GM20000 (cell line): Measurements from ENCODE around the gene ATAD5.
"Not testable (repeated sequence)": the region's sequence is repeated elsewhere in the genome, so short reads cannot be mapped to it uniquely, and the experiment has no call there.

ENCODE experiments used
- DNase-seq: peaks from one replicate; pipeline ENCODE4 v3.0.0; 2012; ENCODE audit warnings: low spot score
- TF ChIP-seq, protein P1 (sequence below): IDR thresholded peaks from 2 replicates; pipeline ENCODE4 v1.5.1; 2012; ENCODE audit warnings: mild to moderate bottlenecking, control low read depth; ENCODE audit errors: extremely low read depth, missing control alignments

ATAD5 gene

DNA sequence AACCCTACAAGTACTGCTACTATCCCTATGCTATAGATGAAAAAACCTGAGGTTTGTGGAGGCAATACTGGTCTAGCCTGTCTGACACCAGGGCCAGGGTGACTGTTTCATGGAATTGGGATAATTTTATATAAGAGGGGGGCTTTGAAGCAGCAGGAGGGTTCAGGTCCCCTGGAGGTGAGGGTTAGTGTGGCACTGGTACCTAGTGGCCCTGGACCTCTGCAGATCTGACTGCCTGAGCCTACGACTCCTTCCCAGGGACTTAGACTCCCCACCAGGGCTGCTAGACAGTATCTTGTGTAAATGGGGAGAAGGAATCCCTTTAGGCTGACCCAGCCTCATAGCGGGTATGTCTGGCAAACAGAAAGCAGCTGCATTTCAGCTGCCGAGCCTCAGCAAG lies 96.8 kb downstream of the ATAD5 start:
- TF ChIP-seq, protein P1, sequence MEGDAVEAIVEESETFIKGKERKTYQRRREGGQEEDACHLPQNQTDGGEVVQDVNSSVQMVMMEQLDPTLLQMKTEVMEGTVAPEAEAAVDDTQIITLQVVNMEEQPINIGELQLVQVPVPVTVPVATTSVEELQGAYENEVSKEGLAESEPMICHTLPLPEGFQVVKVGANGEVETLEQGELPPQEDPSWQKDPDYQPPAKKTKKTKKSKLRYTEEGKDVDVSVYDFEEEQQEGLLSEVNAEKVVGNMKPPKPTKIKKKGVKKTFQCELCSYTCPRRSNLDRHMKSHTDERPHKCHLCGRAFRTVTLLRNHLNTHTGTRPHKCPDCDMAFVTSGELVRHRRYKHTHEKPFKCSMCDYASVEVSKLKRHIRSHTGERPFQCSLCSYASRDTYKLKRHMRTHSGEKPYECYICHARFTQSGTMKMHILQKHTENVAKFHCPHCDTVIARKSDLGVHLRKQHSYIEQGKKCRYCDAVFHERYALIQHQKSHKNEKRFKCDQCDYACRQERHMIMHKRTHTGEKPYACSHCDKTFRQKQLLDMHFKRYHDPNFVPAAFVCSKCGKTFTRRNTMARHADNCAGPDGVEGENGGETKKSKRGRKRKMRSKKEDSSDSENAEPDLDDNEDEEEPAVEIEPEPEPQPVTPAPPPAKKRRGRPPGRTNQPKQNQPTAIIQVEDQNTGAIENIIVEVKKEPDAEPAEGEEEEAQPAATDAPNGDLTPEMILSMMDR, result no peak
- DNase-seq, result no peak

GRCh38 chr17:30929081-30929633 lies 97.4 kb downstream of the ATAD5 start:
- TF ChIP-seq, protein P1, result no peak
- DNase-seq, result no peak

GRCh38 chr17:30929861-30930260 lies 98.1 kb downstream of the ATAD5 start:
- not testable (repeated sequence) for DNase-seq

GRCh38 chr17:30930495-30930894 lies 98.7 kb downstream of the ATAD5 start:
- TF ChIP-seq, protein P1, result no peak
- DNase-seq, result no peak

- not testable (repeated sequence) for DNase-seq
These were observed 99.8 kb downstream of the ATAD5 start for GRCh38 chr17:30931582-30931981.

- TF ChIP-seq, protein P1, result no peak
- no peak for DNase-seq
These were observed 102.2 kb downstream of the ATAD5 start for GRCh38 chr17:30933966-30934365.

DNA sequence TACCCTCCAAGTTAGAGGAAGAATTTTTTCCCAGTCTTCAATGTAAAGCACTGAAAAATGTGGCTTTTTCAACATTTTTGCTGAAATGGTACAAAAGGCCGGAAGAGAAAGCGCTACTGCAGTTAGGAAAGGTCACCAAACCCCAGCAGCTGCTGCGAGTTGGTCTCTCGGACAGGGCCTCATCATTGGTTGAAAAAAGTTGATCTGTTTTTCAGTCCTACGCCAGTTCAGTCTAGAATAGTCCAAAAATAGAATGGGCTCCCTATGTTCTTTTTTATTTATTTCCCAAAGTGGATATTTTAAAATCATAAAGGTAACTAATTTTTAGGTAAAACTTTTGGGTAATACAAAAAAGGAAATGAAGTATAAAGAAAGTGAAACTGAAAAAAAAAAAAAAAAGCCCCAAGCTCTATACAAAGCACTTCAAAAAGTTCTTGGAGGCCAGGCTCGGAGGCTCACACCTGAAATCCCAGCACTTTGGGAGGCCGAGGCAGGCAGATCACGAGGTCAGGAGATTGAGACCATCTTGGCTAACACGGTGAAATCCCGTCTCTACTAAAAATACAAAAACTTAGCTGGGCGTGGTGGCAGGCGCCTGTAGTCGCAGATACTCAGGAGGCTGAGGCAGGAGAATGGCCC lies 107.4 kb downstream of the ATAD5 start:
- TF ChIP-seq, protein P1, result no peak
- peak; percentile 51 for DNase-seq

GRCh38 chr17:30942308-30943079 lies 110.7 kb downstream of the ATAD5 start:
- TF ChIP-seq, protein P1, result no peak
- DNase-seq, result no peak
